H9 (cell line): Measurements from ENCODE around the gene CAMK2G. TPM values are rescaled to one million over a fixed set of nuclear protein-coding genes. Genes with fewer than 3 reads are reported as not detected.

Experiments
- DNase-seq: peaks from one replicate; pipeline ENCODE4 v3.0.0-alpha.2; 2017
- H2AFZ ChIP-seq: one replicate; pipeline ENCODE4 v1.6.1; 2013; ENCODE audit warnings: mild to moderate bottlenecking, low read length, control low read depth, moderate library complexity
- H2AK5ac ChIP-seq: 2 replicates; pipeline ENCODE4 v1.6.1; 2013; ENCODE audit warnings: low read length, control low read depth, mixed read lengths; ENCODE audit not compliant: insufficient read length
- H2BK120ac ChIP-seq: one replicate; pipeline ENCODE4 v1.6.1; 2013; ENCODE audit warnings: low read depth, mild to moderate bottlenecking, low read length, control low read depth, inconsistent platforms; ENCODE audit not compliant: poor library complexity, severe bottlenecking
- H2BK12ac ChIP-seq: 2 replicates; pipeline ENCODE4 v1.6.1; 2013; ENCODE audit warnings: low read length, control low read depth, mixed read lengths, low read depth; ENCODE audit not compliant: insufficient read length
- H2BK15ac ChIP-seq: 2 replicates; pipeline ENCODE4 v1.6.1; 2013; ENCODE audit warnings: low read depth, low read length, control low read depth
- H2BK20ac ChIP-seq: one replicate; pipeline ENCODE4 v1.6.1; 2013; ENCODE audit warnings: low read depth, mild to moderate bottlenecking, low read length, control low read depth, inconsistent platforms; ENCODE audit not compliant: poor library complexity, severe bottlenecking
- H2BK5ac ChIP-seq: 2 replicates; pipeline ENCODE4 v1.6.1; 2013; ENCODE audit warnings: low read length, control low read depth, mixed read lengths; ENCODE audit not compliant: insufficient read length
- H3K14ac ChIP-seq: 2 replicates; pipeline ENCODE4 v1.6.1; 2013; ENCODE audit warnings: low read length, control low read depth; ENCODE audit not compliant: insufficient read depth
- H3K18ac ChIP-seq: 2 replicates; pipeline ENCODE4 v1.6.1; 2013; ENCODE audit warnings: low read depth, mild to moderate bottlenecking, mixed read lengths, low read length, control low read depth; ENCODE audit not compliant: insufficient read length
- H3K23ac ChIP-seq: 2 replicates; pipeline ENCODE4 v1.6.1; 2013; ENCODE audit warnings: low read length, control low read depth, mixed read lengths, low read depth; ENCODE audit not compliant: insufficient read length
- H3K23me2 ChIP-seq: 2 replicates; pipeline ENCODE4 v1.6.1; 2013; ENCODE audit warnings: low read depth, mild to moderate bottlenecking, mixed read lengths, low read length, control low read depth; ENCODE audit not compliant: insufficient read length, poor library complexity, severe bottlenecking
- H3K27ac ChIP-seq: 2 replicates; pipeline ENCODE4 v1.5.1; 2013; ENCODE audit warnings: low read length, control low read depth, mixed read lengths, low read depth; ENCODE audit not compliant: insufficient read length
- H3K27me3 ChIP-seq: 2 replicates; pipeline ENCODE4 v1.6.1; 2013; ENCODE audit warnings: low read length, control low read depth, inconsistent platforms; ENCODE audit not compliant: insufficient read depth
- H3K4ac ChIP-seq: 2 replicates; pipeline ENCODE4 v1.6.1; 2013; ENCODE audit warnings: low read depth, mild to moderate bottlenecking, control low read depth, inconsistent platforms, low read length, moderate library complexity
- H3K4me1 ChIP-seq: 2 replicates; pipeline ENCODE4 v1.6.1; 2013; ENCODE audit warnings: low read length, control low read depth, inconsistent platforms; ENCODE audit not compliant: insufficient read depth
- H3K4me2 ChIP-seq: 2 replicates; pipeline ENCODE4 v1.6.1; 2013; ENCODE audit warnings: low read length, control low read depth, mixed read lengths; ENCODE audit not compliant: insufficient read length, insufficient read depth
- H3K56ac ChIP-seq: 2 replicates; pipeline ENCODE4 v1.6.1; 2013; ENCODE audit warnings: low read depth, mild to moderate bottlenecking, mixed read lengths, low read length, control low read depth; ENCODE audit not compliant: insufficient read length
- H3K79me1 ChIP-seq: 2 replicates; pipeline ENCODE4 v1.6.1; 2013; ENCODE audit warnings: low read depth, mild to moderate bottlenecking, moderate library complexity, low read length, control low read depth, inconsistent platforms; ENCODE audit not compliant: insufficient read depth, poor library complexity, severe bottlenecking
- H3K79me2 ChIP-seq: 2 replicates; pipeline ENCODE4 v1.6.1; 2013; ENCODE audit warnings: low read length, control low read depth, inconsistent platforms; ENCODE audit not compliant: insufficient read depth
- H3K9ac ChIP-seq: 2 replicates; pipeline ENCODE4 v1.6.1; 2013; ENCODE audit warnings: low read length, control low read depth, mixed read lengths; ENCODE audit not compliant: insufficient read length; ENCODE audit errors: extremely low read depth
- H3K9me3 ChIP-seq: one replicate; pipeline ENCODE4 v1.6.1; 2013; ENCODE audit warnings: low read depth, low read length, inconsistent platforms; ENCODE audit not compliant: control insufficient read depth
- H3T11ph ChIP-seq: one replicate; pipeline ENCODE4 v1.6.1; 2013; ENCODE audit warnings: mild to moderate bottlenecking, low read length, control low read depth, inconsistent platforms
- H4K20me1 ChIP-seq: one replicate; pipeline ENCODE4 v1.6.1; 2013; ENCODE audit not compliant: control insufficient read depth, insufficient read length, insufficient read depth
- H4K5ac ChIP-seq: 2 replicates; pipeline ENCODE4 v1.6.1; 2013; ENCODE audit warnings: low read depth, mild to moderate bottlenecking, mixed read lengths, low read length, control low read depth; ENCODE audit not compliant: insufficient read length
- H4K8ac ChIP-seq: replicated peaks from 2 replicates; pipeline ENCODE4 v1.6.1; 2013; ENCODE audit warnings: low read length, control low read depth, mixed read lengths, low read depth; ENCODE audit not compliant: insufficient read length
- H4K91ac ChIP-seq: 2 replicates; pipeline ENCODE4 v1.6.1; 2013; ENCODE audit warnings: low read depth, mild to moderate bottlenecking, moderate library complexity, mixed read lengths, low read length, control low read depth; ENCODE audit not compliant: insufficient read length
- H3K27ac Mint-ChIP-seq, 3 experiments: 2 replicates in 2 of 3; 3 replicates in 1 of 3; pipeline ENCODE4 v1.8.0; 2020 to 2021; ENCODE audit warnings: mixed read lengths in 3 of 3, mild to moderate bottlenecking in 1 of 3, moderate library complexity in 1 of 3
- H3K27me3 Mint-ChIP-seq: 2 replicates; pipeline ENCODE4 v1.8.0; 2021; ENCODE audit warnings: low read depth, mild to moderate bottlenecking, moderate library complexity, mixed read lengths
- H3K36me3 Mint-ChIP-seq, 3 experiments: 2 replicates in 2 of 3; 3 replicates in 1 of 3; pipeline ENCODE4 v1.8.0; 2020 to 2021; ENCODE audit warnings: low read depth in 3 of 3, mixed read lengths in 3 of 3; ENCODE audit not compliant: insufficient read depth in 1 of 3
- H3K4me1 Mint-ChIP-seq, 2 experiments: 2 replicates each; pipeline ENCODE4 v1.8.0; 2020; ENCODE audit warnings: mixed read lengths in 2 of 2
- H3K4me3 Mint-ChIP-seq, 2 experiments: 2 replicates in 1 of 2; 3 replicates in 1 of 2; pipeline ENCODE4 v1.8.0; 2020 to 2021; ENCODE audit warnings: mild to moderate bottlenecking in 2 of 2, mixed read lengths in 2 of 2, moderate library complexity in 1 of 2
- H3K9me3 Mint-ChIP-seq, 2 experiments: 2 replicates in 1 of 2; 3 replicates in 1 of 2; pipeline ENCODE4 v1.8.0; 2020; ENCODE audit warnings: mild to moderate bottlenecking in 2 of 2, mixed read lengths in 2 of 2, moderate library complexity in 1 of 2
- WGBS: extraction: QIAGEN DNeasy Blood & Tissue Kit; methylation state at CpG from one replicate; pipeline ENCODE4 v1.1.7; 2013; ENCODE audit warnings: missing lambda C conversion rate, low lambda C conversion rate, mixed read lengths; ENCODE audit not compliant: insufficient read length; ENCODE audit errors: extremely low coverage; 5-methylcytosine and 5-hydroxymethylcytosine counted together
- total RNA-seq: library from RNA; stranded (reverse); gene quantifications from 2 replicates; pipeline ENCODE4 v1.2.1, GENCODE V29; 2021
- TF ChIP-seq, protein P1 (sequence below): fragments of 200-600 bp; sonication (generic); conservative IDR thresholded peaks from 3 replicates; pipeline ENCODE4 v1.8.0; 2021; ENCODE audit warnings: antibody characterized with exemption, mild to moderate bottlenecking

Gene CAMK2G
- total RNA-seq, 1 experiment from 2014 or later: 31.8 TPM

DNA sequence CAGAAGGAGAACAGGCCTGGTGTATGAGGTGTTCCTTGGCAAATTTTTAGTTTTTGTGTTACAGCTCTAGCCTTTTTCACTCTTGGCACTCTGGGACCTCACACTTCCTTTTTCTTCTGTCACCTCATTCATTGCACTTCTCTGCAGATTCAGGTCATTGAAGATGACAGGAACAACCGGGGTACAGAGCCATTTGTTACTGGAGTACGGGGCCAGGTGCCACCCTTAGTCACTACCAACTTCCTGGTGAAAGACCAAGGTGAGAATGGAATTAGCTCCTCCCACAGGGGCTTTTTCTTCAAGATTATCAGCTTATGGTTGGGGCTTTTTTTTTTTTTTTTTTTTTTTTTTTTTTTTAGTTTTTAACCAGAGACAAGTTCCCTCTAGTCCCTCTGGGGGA, 111.0 kb downstream of the CAMK2G start:
- Histone ChIP-seq H3K18ac (no peak overlapping the region), H4K8ac (no peak overlapping the region), H3K23me2 (no peaks in the 10 kb centered on the region), H3K9ac (no peak overlapping the region), H2BK12ac (no peak overlapping the region), H3K9me3 (no peaks in the 10 kb centered on the region), H2BK120ac (no peak overlapping the region), H3K23ac (no peak overlapping the region), H3K79me1 (no peaks in the 10 kb centered on the region), H3K4me1 (no peaks in the 10 kb centered on the region), H2AK5ac (no peak overlapping the region), H4K91ac (no peak overlapping the region), H3K27ac (no peak overlapping the region), H3T11ph (no peak overlapping the region), H4K20me1 (no peaks in the 10 kb centered on the region), H3K79me2 (no peaks in the 10 kb centered on the region), H2BK20ac (no peak overlapping the region), H3K4ac (no peak overlapping the region), H2BK15ac (no peak overlapping the region), H3K4me2 (no peak overlapping the region), H2BK5ac (no peak overlapping the region), H3K14ac (no peak overlapping the region), H2AFZ (no peak overlapping the region), H3K27me3 (no peaks in the 10 kb centered on the region), H4K5ac (no peak overlapping the region), H3K56ac (no peak overlapping the region)
- TF ChIP-seq, protein P1, sequence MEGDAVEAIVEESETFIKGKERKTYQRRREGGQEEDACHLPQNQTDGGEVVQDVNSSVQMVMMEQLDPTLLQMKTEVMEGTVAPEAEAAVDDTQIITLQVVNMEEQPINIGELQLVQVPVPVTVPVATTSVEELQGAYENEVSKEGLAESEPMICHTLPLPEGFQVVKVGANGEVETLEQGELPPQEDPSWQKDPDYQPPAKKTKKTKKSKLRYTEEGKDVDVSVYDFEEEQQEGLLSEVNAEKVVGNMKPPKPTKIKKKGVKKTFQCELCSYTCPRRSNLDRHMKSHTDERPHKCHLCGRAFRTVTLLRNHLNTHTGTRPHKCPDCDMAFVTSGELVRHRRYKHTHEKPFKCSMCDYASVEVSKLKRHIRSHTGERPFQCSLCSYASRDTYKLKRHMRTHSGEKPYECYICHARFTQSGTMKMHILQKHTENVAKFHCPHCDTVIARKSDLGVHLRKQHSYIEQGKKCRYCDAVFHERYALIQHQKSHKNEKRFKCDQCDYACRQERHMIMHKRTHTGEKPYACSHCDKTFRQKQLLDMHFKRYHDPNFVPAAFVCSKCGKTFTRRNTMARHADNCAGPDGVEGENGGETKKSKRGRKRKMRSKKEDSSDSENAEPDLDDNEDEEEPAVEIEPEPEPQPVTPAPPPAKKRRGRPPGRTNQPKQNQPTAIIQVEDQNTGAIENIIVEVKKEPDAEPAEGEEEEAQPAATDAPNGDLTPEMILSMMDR: no peak
- Mint-ChIP-seq H3K27ac (no peak overlapping the region), H3K4me1 (peaks cover 0 to 3% of the 10 kb centered on the region in 2 experiments; a peak in 1 of 4 replicates), H3K9me3 (no peaks in the 10 kb centered on the region), H3K27me3 (no peaks in the 10 kb centered on the region), H3K36me3 (peaks cover 28 to 83% (median 66%) of the 10 kb centered on the region in 3 experiments), H3K4me3 (no peak overlapping the region)
- no CpG with 5 or more reads among the region's 2 CpGs for WGBS
- DNase-seq: no peak
